HG03520 (cell line): Measurements from ENCODE around the gene PALD1.

Experiments
- ATAC-seq: cut with Tn5 transposase; IDR thresholded peaks from one replicate; pipeline ENCODE4 v1.9.1; 2021; ENCODE audit warnings: mild to moderate bottlenecking, moderate library complexity; ENCODE audit not compliant: unreplicated experiment

The PALD1 gene

DNA sequence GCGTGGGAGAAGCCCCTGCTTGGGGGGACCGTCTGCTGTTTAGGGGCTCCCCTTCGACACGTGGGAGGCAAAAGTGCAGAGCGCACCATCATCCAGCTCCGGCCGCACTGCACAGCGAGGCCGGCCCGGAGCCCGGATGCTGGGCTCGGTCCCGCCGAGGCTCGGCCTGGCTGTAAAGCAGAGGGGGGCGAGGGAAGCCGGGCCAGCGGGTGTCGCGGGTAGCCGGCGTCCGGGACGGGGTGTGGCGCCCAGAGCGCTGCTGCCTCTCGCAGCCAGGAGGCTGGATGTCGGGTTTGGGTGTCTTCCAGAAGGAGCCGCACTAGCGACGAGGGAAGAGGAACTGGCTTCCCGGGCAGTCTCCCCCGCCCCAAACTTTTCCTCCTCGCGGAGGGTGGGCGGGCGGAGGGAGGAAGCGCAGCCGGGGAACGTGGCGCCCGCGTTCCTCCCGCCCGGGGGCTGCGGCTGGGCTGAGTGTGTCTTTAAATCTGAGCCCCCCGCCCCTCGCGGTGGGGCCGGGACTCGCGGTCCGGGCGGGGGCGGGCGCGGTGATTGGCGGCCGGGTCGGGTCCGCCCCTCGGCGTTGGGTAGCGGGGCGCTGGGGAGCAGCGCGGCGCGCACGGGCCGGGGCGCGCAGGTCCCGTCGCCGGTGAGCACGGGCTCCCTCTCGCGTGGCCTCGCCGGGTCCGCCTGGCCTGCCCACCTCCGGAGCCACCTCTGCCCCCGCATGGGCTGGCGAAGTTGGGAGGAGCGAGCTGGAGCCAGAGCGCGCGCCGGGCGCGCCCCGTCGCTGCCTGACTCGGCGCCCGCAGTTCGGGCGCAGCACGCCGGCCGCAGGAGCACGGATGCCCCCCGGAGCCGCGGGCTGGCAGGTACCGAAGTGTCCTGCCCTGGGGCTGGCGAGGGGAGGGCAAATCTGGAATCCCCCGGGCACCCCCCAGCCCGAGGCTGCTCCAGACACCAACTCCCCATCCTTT lies at the start of gene PALD1:
TSS of gene PALD1 (plus strand) at position 577 of the 974 bp plus-strand sequence. CDS start 47,185 bp downstream, outside the sequence.
- no peak for ATAC-seq

DNA sequence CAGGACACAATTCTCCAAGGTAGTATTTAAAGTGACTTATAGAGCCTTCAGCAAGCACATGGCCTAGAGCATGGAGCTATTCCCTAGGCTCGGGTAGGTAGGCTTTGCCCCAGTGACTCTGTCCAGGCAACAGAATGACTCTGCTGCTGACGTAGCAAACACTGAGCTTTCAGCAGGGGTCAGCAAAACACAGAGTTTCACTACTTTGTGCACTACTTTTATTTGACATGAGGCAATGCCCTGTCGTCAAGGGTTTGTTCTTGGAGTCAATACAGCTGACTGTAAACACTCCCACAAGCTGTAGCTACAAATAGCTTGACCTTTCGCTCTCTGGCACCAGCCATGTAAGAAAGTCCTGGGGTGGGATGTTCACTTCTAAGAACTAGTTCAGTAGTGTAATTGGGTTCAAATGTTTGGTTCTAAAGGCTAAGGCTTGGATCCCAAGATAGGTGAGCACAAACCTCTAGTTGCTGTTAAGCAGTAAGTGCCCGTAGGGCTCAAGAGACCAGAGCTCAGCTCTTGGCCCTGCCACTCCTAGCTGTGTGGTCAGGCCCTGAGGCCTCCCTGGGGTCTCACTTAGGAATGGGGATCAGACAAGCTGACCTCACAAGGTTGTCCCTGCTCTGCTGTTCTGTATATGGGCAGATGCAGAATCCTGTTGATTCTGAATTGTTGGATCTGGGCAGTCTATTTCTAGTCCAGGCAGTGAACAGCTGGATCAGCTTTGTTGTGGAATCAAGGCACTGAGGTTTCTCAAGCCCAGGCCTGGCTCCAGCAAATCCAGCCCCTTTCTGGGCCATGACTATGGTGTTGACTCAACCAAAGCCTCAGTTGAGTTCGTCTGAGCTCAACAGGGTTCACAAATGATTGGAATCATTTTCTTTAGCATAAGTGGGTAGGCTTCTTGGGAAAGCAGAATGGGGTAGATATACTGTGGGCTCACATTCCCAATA lies 47.8 kb upstream of the PALD1 start:
- no peak for ATAC-seq

DNA sequence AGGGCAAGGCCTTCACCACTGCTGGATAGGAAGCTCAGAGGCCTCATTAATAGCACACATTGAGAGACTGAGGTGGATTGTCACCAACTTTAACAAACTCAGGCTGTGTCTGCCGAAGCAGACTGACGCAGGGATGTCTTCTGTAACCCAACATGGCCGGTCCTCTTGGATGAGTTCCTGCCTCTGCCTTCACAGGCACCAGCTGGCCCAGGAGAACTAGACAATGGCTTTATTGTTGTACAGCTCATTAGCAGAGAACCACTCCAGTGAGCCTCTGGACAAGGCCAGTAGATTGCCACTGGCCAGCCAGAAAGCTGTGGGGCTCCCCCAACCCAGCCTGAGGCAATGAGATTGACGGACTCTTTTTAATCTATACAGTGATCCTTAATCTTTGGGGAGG lies 46.5 kb upstream of the PALD1 start:
- no peak for ATAC-seq

DNA sequence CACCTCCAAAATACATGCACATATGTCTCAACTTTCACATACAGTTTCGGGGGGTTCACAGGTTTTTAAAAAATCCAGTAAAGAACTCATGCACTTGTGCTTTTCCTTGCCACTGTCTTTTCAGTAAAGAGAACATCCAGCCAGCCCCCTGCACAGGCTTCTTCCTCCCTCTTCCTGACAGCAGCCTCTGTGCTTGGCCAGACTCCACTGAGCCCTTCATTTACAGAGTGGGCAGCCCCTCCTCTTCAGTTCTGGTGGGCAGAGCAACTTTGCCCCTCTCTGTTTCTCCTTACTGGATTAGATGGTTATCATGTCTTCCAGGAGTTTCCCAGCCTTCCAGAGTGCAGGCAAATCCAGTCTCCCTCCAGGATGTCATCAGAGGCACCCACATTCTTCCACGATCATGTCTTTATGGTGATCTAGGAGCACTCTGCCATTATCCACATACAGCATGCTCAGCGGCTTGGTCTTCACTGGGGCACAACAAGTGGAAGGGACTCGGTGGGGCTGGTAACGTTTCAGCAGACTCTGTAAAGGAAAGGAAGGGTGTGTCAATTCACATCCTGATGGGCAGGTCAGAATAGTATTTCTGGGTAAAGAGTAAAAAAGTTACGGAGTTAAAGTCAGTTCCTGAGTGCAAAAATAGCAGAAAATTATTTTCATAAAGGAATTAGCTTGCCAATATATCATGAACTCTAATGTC lies 45.9 kb upstream of the PALD1 start:
- ATAC-seq = no peak

DNA sequence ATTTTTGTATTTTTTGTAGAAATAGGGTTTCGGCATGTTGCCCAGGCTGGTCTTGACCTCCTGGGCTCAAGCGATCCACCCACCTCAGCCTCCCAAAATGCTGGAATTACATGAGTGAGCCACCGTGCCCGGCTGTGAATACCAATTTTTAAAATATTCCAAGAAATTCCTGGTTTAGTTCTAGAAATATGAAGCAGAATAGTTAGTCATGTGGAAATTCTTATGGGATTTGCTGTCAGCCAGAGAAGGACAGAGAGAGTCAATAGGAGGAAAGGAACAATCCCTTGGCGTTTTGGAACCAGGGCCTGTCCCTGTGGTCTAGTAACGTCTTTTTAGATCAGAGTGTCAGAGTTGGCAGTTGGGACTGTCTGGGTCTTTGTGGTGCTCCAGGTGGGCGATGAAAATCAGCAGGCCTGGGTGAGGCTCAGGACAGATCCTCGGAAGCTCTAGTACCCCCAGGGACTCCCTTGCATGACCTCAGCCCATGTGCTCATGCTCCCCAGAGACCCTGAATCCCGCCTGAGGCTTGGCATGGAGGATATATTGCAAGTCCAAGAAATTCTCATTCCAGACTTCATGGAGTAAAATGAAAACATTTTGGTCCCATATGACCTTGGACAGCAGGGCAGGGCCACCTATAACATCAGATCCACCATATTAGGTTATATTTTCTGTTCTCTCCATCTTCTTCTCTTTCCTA lies 44.8 kb upstream of the PALD1 start:
- ATAC-seq = no peak

DNA sequence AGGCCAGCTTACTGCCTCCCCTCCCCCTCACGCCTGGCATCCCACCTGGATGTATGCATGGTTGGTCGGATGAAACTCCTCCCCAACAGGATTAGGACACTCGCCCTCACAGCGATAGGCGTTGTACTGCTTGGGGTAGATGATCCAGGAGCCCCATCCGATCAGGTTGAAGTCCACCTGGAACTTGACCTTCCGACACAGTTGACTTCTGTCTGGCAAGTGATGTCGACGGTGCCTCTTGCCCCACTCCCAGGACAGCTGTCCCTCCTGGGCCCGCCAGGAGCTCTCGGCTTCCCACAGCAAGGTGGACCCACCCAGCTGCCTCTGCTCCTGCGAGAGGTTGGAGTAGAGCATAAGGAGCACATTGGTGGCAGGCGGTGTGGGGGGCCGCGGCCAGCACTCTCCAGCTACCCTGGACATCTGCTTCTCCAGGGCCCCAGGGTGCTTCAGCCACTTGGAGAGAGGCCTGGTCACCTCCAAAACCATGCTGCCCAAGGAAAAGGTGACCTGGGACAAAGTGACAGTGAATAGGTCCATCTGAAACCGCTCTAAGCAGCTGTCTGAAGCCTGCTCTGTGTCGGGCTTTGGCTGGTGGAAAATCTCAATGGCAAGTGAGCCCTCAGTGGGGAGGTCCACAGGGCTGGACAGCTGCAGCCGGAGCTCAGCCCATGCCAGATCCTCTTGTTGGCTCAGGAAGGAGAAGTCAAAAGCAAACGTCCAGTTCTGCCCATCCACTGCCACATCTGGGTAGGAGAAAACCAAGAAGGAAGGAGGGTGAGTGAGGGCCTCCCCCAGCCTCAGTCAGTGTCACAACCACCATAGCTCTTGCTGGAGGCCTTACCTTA lies 43.1 kb upstream of the PALD1 start:
- no peak for ATAC-seq

DNA sequence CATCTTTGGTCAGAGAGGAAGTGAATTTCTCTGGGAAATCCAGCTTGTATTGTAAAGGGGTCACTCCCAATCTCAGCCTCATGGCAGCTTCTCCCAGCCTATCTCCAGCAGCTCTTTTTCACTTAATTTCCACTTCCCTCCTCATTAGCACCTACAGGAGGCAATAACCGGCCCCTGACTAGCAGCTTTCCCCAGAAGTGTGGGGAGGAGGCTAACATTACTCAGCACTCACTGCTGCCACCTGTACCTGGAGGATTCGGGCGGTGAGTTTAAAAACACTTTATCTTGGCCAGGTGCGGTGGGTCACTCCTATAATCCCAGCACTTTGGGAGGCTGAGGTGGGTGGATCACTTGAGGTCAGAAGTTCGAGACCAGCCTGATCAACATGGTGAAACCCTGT lies 40.8 kb upstream of the PALD1 start:
- ATAC-seq = no peak

DNA sequence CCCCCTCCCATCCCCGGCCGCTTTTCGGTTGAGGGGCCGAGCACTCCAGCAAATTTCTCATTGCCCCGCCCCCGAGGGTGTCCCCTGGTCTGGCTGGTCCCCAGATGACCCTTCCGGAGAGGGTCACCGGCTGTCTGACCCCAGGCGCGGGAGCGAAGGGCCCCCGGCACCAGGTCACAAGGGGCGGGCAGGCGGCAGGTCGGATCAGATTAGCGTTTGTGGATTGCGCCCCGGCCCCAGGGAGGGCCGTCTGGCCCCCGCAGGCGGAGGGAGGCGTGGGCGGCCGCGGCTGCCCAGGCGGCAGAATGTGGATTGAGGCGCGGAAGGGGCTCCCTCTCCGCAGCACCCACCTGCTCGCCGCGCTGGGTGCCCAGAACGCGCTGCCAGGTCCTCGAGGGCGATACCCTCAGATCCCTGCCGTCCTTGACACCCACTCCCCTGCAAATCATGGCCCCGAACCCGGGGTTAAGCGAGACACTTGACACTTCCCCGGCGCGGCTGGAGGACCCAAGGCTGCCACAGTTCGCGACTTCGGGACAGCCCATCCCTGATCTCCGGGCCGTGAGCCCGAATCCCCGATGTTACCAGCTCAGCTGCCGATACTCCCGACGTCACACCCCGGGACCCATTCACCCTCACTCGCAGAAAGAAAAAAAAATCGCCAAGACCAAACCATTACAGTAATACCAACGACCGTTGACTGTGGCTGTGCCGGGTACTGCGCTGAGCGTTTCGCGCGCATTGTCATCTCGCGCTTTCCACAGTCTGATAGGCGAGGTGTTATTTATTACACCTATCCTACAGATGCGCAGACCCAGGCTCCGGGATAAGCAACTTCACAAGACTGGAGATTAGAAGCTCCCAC lies 38.0 kb upstream of the PALD1 start:
- ATAC-seq = no peak

DNA sequence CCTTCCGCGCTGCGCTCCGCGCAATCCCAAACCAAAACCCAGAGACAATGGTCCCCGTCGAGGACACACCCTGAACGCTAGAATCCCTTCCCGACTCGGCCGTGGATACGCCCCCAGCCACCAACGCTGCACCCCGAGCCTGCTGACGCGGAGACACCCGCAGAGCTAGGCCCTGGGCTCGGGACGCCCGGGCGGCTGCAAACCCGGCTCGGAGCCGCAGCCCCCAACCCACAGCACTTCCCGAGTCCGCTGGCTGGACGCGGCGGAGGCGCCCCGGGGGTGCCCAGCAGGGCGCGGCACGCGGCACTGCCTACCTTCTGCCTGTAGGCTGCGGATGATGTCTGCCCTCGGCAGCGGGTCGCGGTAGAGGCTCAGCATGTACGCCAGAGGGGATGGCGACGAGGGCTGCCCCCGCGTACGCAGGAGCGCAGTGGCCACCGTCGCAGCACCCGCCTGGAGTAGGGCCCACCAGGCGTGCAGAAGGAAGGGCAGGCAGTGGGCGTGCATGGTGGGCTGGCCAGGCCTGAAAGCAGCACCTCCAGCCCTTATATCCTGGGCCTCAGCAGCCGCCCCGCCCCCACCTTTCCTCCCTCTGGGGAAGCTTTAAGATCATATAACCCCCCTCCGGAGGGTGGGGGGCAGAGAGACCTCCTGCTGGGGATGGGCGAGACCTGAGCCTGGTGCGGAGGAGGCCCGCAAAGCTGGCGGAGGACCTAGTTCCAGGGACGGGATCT lies 37.2 kb upstream of the PALD1 start, which contains the start of gene NODAL:
TSS of gene NODAL (minus strand) at position 521 of the 734 bp plus-strand sequence. CDS start at position 507, 14 bp downstream.
- ATAC-seq = no peak

DNA sequence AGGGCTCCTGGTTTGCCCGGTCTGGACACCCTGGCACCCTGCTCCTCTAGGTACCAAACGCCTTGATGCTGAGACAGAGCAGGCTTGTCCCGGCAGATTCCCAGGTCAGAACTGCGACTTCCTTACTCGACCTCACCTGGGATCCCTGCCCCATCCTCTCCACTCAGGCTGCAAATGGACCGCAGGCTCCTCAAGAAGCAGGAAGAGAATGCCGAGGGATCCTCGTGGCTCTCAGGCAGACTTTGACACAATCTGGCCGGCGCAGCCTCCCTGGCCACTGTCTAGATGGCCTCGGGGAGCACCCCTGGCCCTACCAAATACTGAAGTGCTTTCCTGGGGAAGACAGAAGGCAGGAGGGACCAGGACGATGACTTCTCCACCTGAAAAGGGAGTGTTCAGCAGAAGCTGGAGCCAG lies 36.7 kb upstream of the PALD1 start:
- no peak for ATAC-seq

DNA sequence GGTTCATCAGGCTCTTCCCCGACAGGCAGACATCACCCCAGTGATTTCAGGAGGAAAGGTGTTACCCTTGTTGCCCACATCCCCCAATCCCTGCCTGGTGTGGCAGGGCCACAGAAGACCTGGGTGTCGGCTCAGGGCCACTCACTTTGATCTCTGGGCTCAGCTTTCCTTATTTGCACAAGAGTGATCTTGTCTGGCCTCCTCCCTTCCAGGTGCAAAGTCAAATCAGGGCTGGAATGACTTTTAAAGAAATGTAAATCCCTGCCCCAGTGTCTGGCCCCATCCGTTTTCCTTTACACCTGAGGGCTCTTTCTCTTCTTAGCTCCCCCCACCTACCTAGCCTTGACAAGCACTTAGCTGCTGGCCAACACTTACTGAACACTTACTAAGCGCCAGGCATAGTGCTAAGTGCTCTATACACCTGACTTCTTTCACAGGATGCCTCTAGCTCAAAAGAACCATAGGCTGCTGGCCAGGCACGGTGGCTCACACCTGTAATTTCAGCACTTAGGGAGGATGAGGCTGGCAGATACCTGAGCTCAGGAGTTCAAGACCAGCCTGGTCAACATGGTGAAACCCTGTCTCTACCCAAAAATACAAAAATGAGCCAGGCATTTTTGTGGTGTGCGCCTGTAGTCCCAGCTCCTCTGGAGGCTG lies 36.1 kb upstream of the PALD1 start:
- ATAC-seq = no peak

DNA sequence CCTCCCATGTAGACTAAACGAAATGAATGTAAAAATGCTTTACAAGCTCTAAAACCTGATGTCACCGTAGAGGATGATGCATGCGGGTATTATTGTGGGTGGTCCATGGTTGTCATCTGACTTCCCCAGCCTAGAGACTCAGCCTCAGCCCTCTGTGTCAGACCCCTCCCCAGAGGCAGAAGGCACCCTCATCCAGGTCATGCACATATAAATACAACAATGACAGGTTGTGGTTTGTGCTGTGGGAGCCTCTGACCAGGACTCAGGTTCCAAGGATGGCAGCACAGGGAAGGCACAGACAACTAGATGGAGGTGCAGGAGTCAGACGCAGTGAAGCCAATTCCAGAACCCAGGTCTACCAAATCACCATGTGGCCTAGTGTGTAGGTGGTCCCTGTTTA lies 33.8 kb upstream of the PALD1 start:
- no peak for ATAC-seq

DNA sequence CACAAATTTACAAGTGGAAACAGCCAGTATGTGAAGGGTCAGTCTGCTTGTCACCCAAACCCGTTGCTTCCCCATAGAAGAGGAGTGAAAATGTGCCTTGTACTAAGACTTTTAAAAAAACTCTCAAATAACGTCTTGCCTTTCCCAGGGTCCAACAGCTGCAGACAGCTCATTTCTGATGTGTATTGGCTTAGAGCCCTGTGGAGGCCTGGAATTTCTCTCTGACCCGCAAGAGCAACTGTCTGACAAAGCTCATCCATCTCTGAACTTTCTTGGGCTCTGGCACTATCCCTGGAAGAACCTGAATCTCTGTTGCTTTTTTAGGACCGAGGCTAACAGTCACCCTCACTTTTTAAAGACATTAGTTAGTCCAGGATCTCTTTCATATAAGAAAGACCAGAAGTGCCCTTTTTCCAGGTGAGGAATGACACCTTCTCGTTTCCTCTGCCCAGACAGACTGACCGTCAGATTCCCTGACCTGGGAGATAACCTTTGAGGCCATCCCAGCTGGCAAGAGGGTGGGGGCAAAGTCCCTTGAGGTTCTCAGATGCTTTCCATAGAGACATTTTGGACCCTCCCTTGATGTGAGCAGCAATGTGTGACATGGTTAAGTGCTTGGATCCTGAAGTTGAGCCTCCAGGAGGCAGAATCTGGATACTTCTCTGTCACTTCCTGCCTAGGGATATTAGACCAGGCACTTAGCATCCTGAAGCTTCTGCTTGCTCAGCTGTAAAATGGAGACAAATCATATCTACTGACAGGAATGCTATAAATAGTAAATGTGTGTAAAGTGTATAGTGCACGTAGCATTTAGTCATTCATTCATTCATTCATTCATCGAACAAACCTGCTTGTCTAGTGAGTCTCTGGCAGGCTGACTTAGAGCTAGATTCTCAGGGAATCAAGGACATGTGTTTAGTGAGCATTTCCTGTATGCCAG lies 32.6 kb upstream of the PALD1 start:
- no peak for ATAC-seq

DNA sequence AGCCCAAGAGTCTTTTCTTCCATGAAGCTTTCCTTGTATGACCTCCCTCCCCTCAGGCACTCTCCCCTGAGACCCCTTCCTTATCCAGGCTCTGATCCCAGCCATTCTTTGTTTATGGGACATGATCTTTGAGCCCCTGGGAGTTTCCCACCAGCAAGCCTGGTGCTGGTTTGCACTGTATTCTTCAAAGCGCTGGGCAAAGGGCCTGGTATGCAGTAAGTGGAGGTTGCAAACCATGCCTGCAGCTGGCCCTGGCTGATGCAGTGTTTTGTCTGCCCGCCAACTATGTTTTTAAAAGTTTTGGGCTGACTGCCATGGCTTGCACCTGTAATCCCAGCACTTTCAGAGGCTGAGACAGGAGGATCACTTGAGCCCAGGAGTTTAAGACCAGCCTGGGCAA lies 30.3 kb upstream of the PALD1 start:
- ATAC-seq = no peak

DNA sequence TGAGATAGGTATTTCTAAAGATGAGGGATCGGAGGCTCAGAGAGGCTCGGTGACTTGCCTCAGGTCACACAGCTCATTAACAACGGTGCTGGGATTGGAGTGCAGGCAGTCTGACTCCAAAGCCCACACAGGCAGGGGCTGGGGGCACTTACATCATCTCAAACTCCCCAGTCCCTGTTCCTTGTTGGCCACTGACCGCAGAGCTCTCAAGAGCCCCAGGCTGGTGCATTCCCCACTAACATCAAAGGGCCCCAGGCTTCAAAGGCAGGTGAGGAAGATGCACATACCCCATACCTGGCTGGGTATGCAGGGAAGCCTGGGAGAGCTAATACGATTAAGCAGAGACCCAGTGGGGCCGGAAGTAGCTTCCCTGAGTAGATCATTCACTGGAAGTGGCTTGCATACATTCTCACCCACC lies 23.3 kb upstream of the PALD1 start:
- ATAC-seq = no peak

DNA sequence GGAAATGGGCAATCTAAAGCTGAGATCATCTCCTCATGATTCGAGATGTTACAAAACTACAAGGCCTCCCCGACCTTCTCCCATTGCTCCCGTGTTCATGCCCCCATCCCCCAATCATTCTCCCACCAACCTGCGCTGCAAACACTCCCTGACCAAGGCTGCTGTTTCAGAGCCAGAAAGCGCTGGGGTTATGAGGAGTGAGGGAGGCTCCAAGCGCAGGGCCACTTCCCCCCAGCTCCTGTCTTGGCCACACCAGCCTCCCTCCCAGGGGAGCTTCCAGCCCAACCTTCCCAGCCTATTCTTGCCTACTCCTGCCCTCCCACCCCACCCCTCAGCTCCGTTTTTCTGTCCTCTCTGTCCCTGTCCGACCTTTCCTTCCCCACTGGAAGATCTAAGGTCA lies 22.4 kb upstream of the PALD1 start:
- ATAC-seq = no peak
